Astrocyte of the cerebellum (primary cell): ENCODE results near the gene NRIP3.

ENCODE experiments used
- DNase-seq: peaks from one replicate; pipeline ENCODE4 v3.0.0-alpha.2; 2011; ENCODE audit warnings: low read depth
- H3K4me3 ChIP-seq: 2 replicates; pipeline ENCODE4 v1.5.1; 2011; ENCODE audit warnings: mild to moderate bottlenecking, low read depth, low read length, moderate library complexity
- CTCF ChIP-seq: IDR thresholded peaks from 2 replicates; pipeline ENCODE4 v1.5.1; 2012; ENCODE audit warnings: low read length, low read depth, moderate library complexity, mild to moderate bottlenecking; ENCODE audit errors: missing control alignments
- in situ Hi-C: cut with HindIII; loops from 2 replicates; pipeline ENCODE4 v1.10.0; 2017; ENCODE audit warnings: low sequenced_read_pairs

Gene NRIP3

GRCh38 chr11:9003573-9004182, at the start of gene NRIP3:
NRIP3 (minus strand) TSS chr11:9004001; CDS start chr11:9003935, 66 bp downstream.
- peak; percentile 23 for DNase-seq
- in situ Hi-C loops, result no loop called here
- no peak for TF ChIP-seq CTCF
- H3K4me3 ChIP-seq, result peak within 1 kb of the TSS; percentile 41

GRCh38 chr11:9052316-9052715, 48.5 kb upstream of the NRIP3 start:
- TF ChIP-seq CTCF, result no peak

DNA sequence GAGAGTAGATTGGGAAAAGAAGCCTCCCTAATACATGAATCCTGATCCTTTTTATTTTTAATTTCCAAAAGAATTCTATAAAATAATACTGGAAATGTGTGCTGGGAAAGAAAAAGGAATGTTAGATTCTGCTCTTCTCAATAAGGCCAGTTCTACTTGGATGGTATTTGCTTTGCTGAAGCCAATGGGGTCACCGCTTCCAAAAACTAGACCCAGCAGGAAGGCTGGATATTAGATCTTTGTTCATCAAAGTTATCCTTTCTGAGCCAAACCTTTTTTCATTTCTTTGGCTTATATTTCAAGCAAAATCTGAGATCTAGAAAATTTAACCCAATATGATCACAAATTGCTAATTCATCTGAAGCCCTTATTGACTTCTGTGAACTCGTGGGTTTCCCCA, 46.2 kb upstream of the NRIP3 start:
- no peak overlapping the region for H3K4me3 ChIP-seq
- no peak for DNase-seq
- in situ Hi-C loops, result no loop called here
- TF ChIP-seq CTCF, result no peak

More at GRCh38 chr11:9052316-9052715, 48.5 kb upstream of the NRIP3 start:
- no peak for DNase-seq
- no peak overlapping the region for H3K4me3 ChIP-seq
- in situ Hi-C loops, result no loop called here

DNA sequence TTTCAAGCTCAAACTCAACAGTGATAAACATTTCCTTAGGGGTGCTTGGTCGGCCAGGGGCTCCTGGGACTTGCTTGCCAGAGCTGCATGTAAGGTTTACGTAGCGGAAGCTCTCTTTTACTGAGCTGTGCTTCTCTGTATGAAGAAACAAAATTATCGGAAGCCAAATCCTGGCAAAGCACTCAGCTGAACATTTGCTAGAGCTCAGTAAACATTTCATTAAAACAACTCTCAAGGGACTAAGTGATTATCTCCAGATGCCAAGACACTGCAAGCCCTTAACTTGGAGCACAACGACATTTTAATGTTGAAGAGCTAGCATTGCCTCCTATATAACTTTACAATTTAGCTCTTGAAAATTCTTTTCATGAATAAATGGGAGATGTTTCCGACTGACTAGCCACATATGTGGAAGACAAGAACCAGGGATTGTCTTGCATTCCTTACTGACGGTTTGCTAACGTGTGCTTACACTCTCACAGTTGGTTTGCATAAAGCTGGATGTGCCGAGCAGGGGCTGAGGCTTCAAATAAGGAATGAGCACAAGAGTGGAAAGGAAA, 44.2 kb upstream of the NRIP3 start:
- no peak for DNase-seq
- TF ChIP-seq CTCF, result no peak

GRCh38 chr11:9046481-9046880, 42.7 kb upstream of the NRIP3 start:
- in situ Hi-C loops, result no loop called here
- TF ChIP-seq CTCF, result no peak
- no peak overlapping the region for H3K4me3 ChIP-seq
- DNase-seq, result no peak

More for the DNA sequence above, 44.2 kb upstream of the NRIP3 start:
- in situ Hi-C loops, result no loop called here
- H3K4me3 ChIP-seq, result no peak overlapping the region

GRCh38 chr11:9042488-9042887, 38.7 kb upstream of the NRIP3 start:
- DNase-seq, result no peak
- in situ Hi-C loops, result no loop called here
- H3K4me3 ChIP-seq, result no peak overlapping the region
- no peak for TF ChIP-seq CTCF

GRCh38 chr11:9041747-9042146, 37.9 kb upstream of the NRIP3 start:
- TF ChIP-seq CTCF, result no peak
- H3K4me3 ChIP-seq, result no peak overlapping the region
- DNase-seq, result no peak
- in situ Hi-C loops, result no loop called here
